Progenitor cell of endocrine pancreas (in vitro differentiated cells): ENCODE measurements around the gene RAVER1. TPM values are rescaled to one million over a fixed set of nuclear protein-coding genes. Genes with fewer than 3 reads are reported as not detected.
"Not testable (repeated sequence)": the region's sequence is repeated elsewhere in the genome, so short reads cannot be mapped to it uniquely, and the experiment has no call there.

Experiments
- DNase-seq: peaks from one replicate; pipeline ENCODE4 v3.0.0; 2021; ENCODE audit warnings: low spot score; ENCODE audit not compliant: unreplicated experiment
- H3K27ac Mint-ChIP-seq: 2 replicates; pipeline ENCODE4 v1.8.0; 2021; ENCODE audit warnings: mild to moderate bottlenecking, moderate library complexity, mixed read lengths
- H3K27me3 Mint-ChIP-seq: 2 replicates; pipeline ENCODE4 v1.8.0; 2021; ENCODE audit warnings: mixed read lengths
- H3K36me3 Mint-ChIP-seq: 2 replicates; pipeline ENCODE4 v1.8.0; 2022; ENCODE audit warnings: mixed read lengths; ENCODE audit not compliant: insufficient read depth
- H3K4me1 Mint-ChIP-seq: 2 replicates; pipeline ENCODE4 v1.8.0; 2021; ENCODE audit warnings: low read depth, mixed read lengths
- H3K4me3 Mint-ChIP-seq: 2 replicates; pipeline ENCODE4 v1.8.0; 2021; ENCODE audit warnings: low read depth, mild to moderate bottlenecking, moderate library complexity, mixed read lengths
- H3K9me3 Mint-ChIP-seq: 2 replicates; pipeline ENCODE4 v1.8.0; 2021; ENCODE audit warnings: low read depth, mixed read lengths
- CTCF ChIP-seq: fragments of 200-600 bp; sonication (generic); IDR thresholded peaks from one replicate; pipeline ENCODE4 v1.5.0; 2021; ENCODE audit warnings: antibody characterized with exemption, mild to moderate bottlenecking; ENCODE audit not compliant: unreplicated experiment
- total RNA-seq: library from RNA; stranded (reverse); gene quantifications from 2 replicates; pipeline ENCODE4 v1.2.1, GENCODE V29; 2021

Gene RAVER1
- total RNA-seq, 1 donor from 2014 or later: 53.4 TPM

- Mint-ChIP-seq H3K27me3 (peaks cover 56% of the 10 kb centered on the region), H3K4me1 (peaks cover 3% of the 10 kb centered on the region), H3K36me3 (no peaks in the 10 kb centered on the region), H3K9me3 (no peaks in the 10 kb centered on the region), H3K4me3 (no peak overlapping the region), H3K27ac (no peak overlapping the region)
- no peak for DNase-seq
- no peak for TF ChIP-seq CTCF
Observed at GRCh38 chr19:10284960-10285278, 48.4 kb downstream of the RAVER1 start.

- H3K27me3 Mint-ChIP-seq: peaks cover 57% of the 10 kb centered on the region
- H3K4me1 Mint-ChIP-seq: peaks cover 3% of the 10 kb centered on the region
- no peak for TF ChIP-seq CTCF
- H3K27ac Mint-ChIP-seq: no peak overlapping the region
- no peak for DNase-seq
- H3K36me3 Mint-ChIP-seq: no peaks in the 10 kb centered on the region
- H3K9me3 Mint-ChIP-seq: no peaks in the 10 kb centered on the region
- no peak overlapping the region for H3K4me3 Mint-ChIP-seq
Observed at GRCh38 chr19:10284065-10284959, 49.0 kb downstream of the RAVER1 start.

- Mint-ChIP-seq H3K9me3 (no peaks in the 10 kb centered on the region), H3K4me3 (no peak overlapping the region), H3K27ac (no peak overlapping the region), H3K4me1 (no peaks in the 10 kb centered on the region), H3K36me3 (no peaks in the 10 kb centered on the region), H3K27me3 (peaks cover 52% of the 10 kb centered on the region)
- no peak for TF ChIP-seq CTCF
- DNase-seq: no peak
Observed at GRCh38 chr19:10283301-10284064, 49.8 kb downstream of the RAVER1 start.

- H3K27ac Mint-ChIP-seq, DNase-seq, H3K4me1 Mint-ChIP-seq, H3K36me3 Mint-ChIP-seq, H3K4me3 Mint-ChIP-seq, H3K9me3 Mint-ChIP-seq: not testable (repeated sequence)
- H3K27me3 Mint-ChIP-seq: peaks cover 43% of the 10 kb centered on the region
Observed at GRCh38 chr19:10282043-10282442, 51.3 kb downstream of the RAVER1 start.

- H3K4me1 Mint-ChIP-seq: no peaks in the 10 kb centered on the region
- no peak for DNase-seq
- TF ChIP-seq CTCF: no peak
- H3K36me3 Mint-ChIP-seq: no peaks in the 10 kb centered on the region
- H3K27ac Mint-ChIP-seq: no peak overlapping the region
- H3K4me3 Mint-ChIP-seq: no peak overlapping the region
- H3K9me3 Mint-ChIP-seq: no peaks in the 10 kb centered on the region
- peaks cover 21% of the 10 kb centered on the region for H3K27me3 Mint-ChIP-seq
Observed at GRCh38 chr19:10279737-10280442, 53.4 kb downstream of the RAVER1 start.
